Osteocyte (in vitro differentiated cells): ENCODE results near the gene TREML1. TPM values are rescaled to one million over a fixed set of nuclear protein-coding genes. Genes with fewer than 3 reads are reported as not detected.
A peak's percentile ranks its signal among the peaks of the same experiment; 100 is the strongest.

Source experiments
- DNase-seq: peaks from one replicate; pipeline ENCODE4 v3.0.0; 2021; ENCODE audit warnings: mixed read lengths; ENCODE audit not compliant: unreplicated experiment; ENCODE audit errors: extremely low spot score
- H3K27ac Mint-ChIP-seq: one replicate; pipeline ENCODE4 v1.8.0; 2021; ENCODE audit warnings: mild to moderate bottlenecking, mixed read lengths; ENCODE audit not compliant: unreplicated experiment
- H3K27me3 Mint-ChIP-seq: one replicate; pipeline ENCODE4 v1.8.0; 2021; ENCODE audit warnings: mixed read lengths; ENCODE audit not compliant: unreplicated experiment
- H3K36me3 Mint-ChIP-seq: one replicate; pipeline ENCODE4 v1.8.0; 2021; ENCODE audit warnings: mixed read lengths; ENCODE audit not compliant: unreplicated experiment
- H3K4me1 Mint-ChIP-seq: one replicate; pipeline ENCODE4 v1.8.0; 2021; ENCODE audit warnings: mixed read lengths; ENCODE audit not compliant: unreplicated experiment
- H3K4me3 Mint-ChIP-seq: one replicate; pipeline ENCODE4 v1.8.0; 2021; ENCODE audit warnings: mild to moderate bottlenecking, moderate library complexity, mixed read lengths; ENCODE audit not compliant: unreplicated experiment
- H3K9me3 Mint-ChIP-seq: one replicate; pipeline ENCODE4 v1.8.0; 2021; ENCODE audit warnings: mixed read lengths; ENCODE audit not compliant: unreplicated experiment
- CTCF ChIP-seq: fragments of 200-600 bp; sonication (generic); IDR thresholded peaks from 2 replicates; pipeline ENCODE4 v1.5.0; 2021; ENCODE audit warnings: antibody characterized with exemption, mild to moderate bottlenecking, moderate library complexity
- total RNA-seq: library from RNA; stranded (reverse); gene quantifications from 2 replicates; pipeline ENCODE4 v1.2.1, GENCODE V29; 2021

TREML1 gene
- total RNA-seq, 1 donor from 2014 or later = not detected

GRCh38 chr6:41186031-41186562 is 31.9 kb upstream of the TREML1 start:
- no peak overlapping the region for H3K27ac Mint-ChIP-seq

GRCh38 chr6:41184761-41185160 is 30.6 kb upstream of the TREML1 start:
- no peaks in the 10 kb centered on the region for H3K4me1 Mint-ChIP-seq
- no peak overlapping the region for H3K27ac Mint-ChIP-seq
- peaks cover 27% of the 10 kb centered on the region for H3K27me3 Mint-ChIP-seq
- DNase-seq = peak; percentile 62
- no peak for TF ChIP-seq CTCF
- H3K4me3 Mint-ChIP-seq = no peak overlapping the region
- no peaks in the 10 kb centered on the region for H3K9me3 Mint-ChIP-seq
- no peaks in the 10 kb centered on the region for H3K36me3 Mint-ChIP-seq

More at GRCh38 chr6:41186031-41186562, 31.9 kb upstream of the TREML1 start:
- no peak for TF ChIP-seq CTCF
- no peaks in the 10 kb centered on the region for H3K4me1 Mint-ChIP-seq
- H3K27me3 Mint-ChIP-seq = peaks cover 26% of the 10 kb centered on the region
- H3K4me3 Mint-ChIP-seq = no peak overlapping the region
- peak; percentile 73 for DNase-seq
- no peaks in the 10 kb centered on the region for H3K36me3 Mint-ChIP-seq
- no peaks in the 10 kb centered on the region for H3K9me3 Mint-ChIP-seq

- DNase-seq = peak; percentile 73
- Mint-ChIP-seq H3K27ac (no peak overlapping the region), H3K36me3 (no peaks in the 10 kb centered on the region), H3K4me1 (no peaks in the 10 kb centered on the region), H3K4me3 (no peak overlapping the region), H3K9me3 (no peaks in the 10 kb centered on the region), H3K27me3 (peaks cover 37% of the 10 kb centered on the region)
- peak; percentile 70 for TF ChIP-seq CTCF
Observed at GRCh38 chr6:41182069-41183034, 28.2 kb upstream of the TREML1 start.

- peak; percentile 53 for DNase-seq
- H3K4me3 Mint-ChIP-seq = no peak overlapping the region
- H3K27ac Mint-ChIP-seq = no peak overlapping the region
- H3K36me3 Mint-ChIP-seq = no peaks in the 10 kb centered on the region
- H3K4me1 Mint-ChIP-seq = no peaks in the 10 kb centered on the region
- TF ChIP-seq CTCF = no peak
- peaks cover 43% of the 10 kb centered on the region for H3K27me3 Mint-ChIP-seq
- no peaks in the 10 kb centered on the region for H3K9me3 Mint-ChIP-seq
Observed at GRCh38 chr6:41181566-41181965, 27.4 kb upstream of the TREML1 start.

GRCh38 chr6:41179163-41179562 is 25.0 kb upstream of the TREML1 start:
- DNase-seq = no peak
- no peak for TF ChIP-seq CTCF
- H3K27me3 Mint-ChIP-seq = peaks cover 45% of the 10 kb centered on the region
- no peak overlapping the region for H3K4me3 Mint-ChIP-seq
- H3K4me1 Mint-ChIP-seq = no peaks in the 10 kb centered on the region
- H3K36me3 Mint-ChIP-seq = no peaks in the 10 kb centered on the region
- H3K27ac Mint-ChIP-seq = no peak overlapping the region
- H3K9me3 Mint-ChIP-seq = no peaks in the 10 kb centered on the region
